Smooth muscle cell (in vitro differentiated cells): Measurements from ENCODE around the gene CACNB1. TPM values are rescaled to one million over a fixed set of nuclear protein-coding genes. Genes with fewer than 3 reads are reported as not detected.

Source experiments
- DNase-seq: peaks from one replicate; lab custom pipeline; 2025; ENCODE audit not compliant: unreplicated experiment; lab: John Stamatoyannopoulos, UW
- H2AFZ ChIP-seq: fragments of 200-600 bp; sonication (generic); 2 replicates; pipeline ENCODE4 v1.6.0; 2016; ENCODE audit warnings: antibody characterized with exemption, low read depth, mild to moderate bottlenecking
- H3F3A ChIP-seq: fragments of 200-600 bp; sonication (generic); 2 replicates; pipeline ENCODE4 v1.6.0; 2017; ENCODE audit warnings: antibody characterized with exemption, low read depth
- H3K27ac ChIP-seq: fragments of 200-600 bp; sonication (generic); 2 replicates; pipeline ENCODE4 v1.5.1; 2016; ENCODE audit warnings: low read depth, mild to moderate bottlenecking
- H3K27me3 ChIP-seq: fragments of 200-600 bp; sonication (generic); 2 replicates; pipeline ENCODE4 v1.6.1; 2016; ENCODE audit warnings: low read depth, mild to moderate bottlenecking
- H3K36me3 ChIP-seq: fragments of 200-600 bp; sonication (generic); 2 replicates; pipeline ENCODE4 v1.5.1; 2016; ENCODE audit warnings: low read depth
- H3K4me1 ChIP-seq: fragments of 200-600 bp; sonication (generic); 2 replicates; pipeline ENCODE4 v1.5.1; 2016; ENCODE audit warnings: low read depth
- H3K4me2 ChIP-seq: fragments of 200-600 bp; sonication (generic); 2 replicates; pipeline ENCODE4 v1.6.0; 2016; ENCODE audit warnings: mild to moderate bottlenecking
- H3K4me3 ChIP-seq: fragments of 200-600 bp; sonication (generic); 2 replicates; pipeline ENCODE4 v1.5.1; 2016; ENCODE audit warnings: mild to moderate bottlenecking
- H3K79me2 ChIP-seq: fragments of 200-600 bp; sonication (generic); 2 replicates; pipeline ENCODE4 v1.6.0; 2016; ENCODE audit warnings: low read depth, mild to moderate bottlenecking
- H3K9ac ChIP-seq: fragments of 200-600 bp; sonication (generic); 2 replicates; pipeline ENCODE4 v1.6.0; 2016; ENCODE audit warnings: low read depth
- H3K9me3 ChIP-seq: fragments of 200-600 bp; sonication (generic); replicated peaks from 2 replicates; pipeline ENCODE4 v1.5.1; 2016; ENCODE audit warnings: low read depth
- H4K20me1 ChIP-seq: fragments of 200-600 bp; sonication (generic); 2 replicates; pipeline ENCODE4 v1.6.0; 2016; ENCODE audit warnings: low read depth
- WGBS: methylation state at CpG from one replicate; pipeline ENCODE4 v1.1.7; 2016; ENCODE audit warnings: low lambda C conversion rate; 5-methylcytosine and 5-hydroxymethylcytosine counted together
- polyA plus RNA-seq: library from polyadenylated mRNA; unstranded; fragments of >200 nt; fragmentation: Nextera tagmentation; extraction: Ambion mirVana; gene quantifications from 2 replicates; pipeline ENCODE4 v1.2.1, GENCODE V29; 2016
- total RNA-seq: library from RNA; depleted of rRNA; stranded (reverse); fragments of >200 nt; gene quantifications from 2 replicates; pipeline ENCODE4 v1.2.3, GENCODE V29; 2014
- TF ChIP-seq, protein P1 (sequence below): fragments of 200-600 bp; sonication (generic); IDR thresholded peaks from 2 replicates; pipeline ENCODE4 v1.5.1; 2017; ENCODE audit warnings: borderline replicate concordance, mild to moderate bottlenecking, antibody characterized with exemption; ENCODE audit not compliant: insufficient read depth, poor library complexity, severe bottlenecking

The CACNB1 gene
- total and polyA plus RNA-seq, 2 experiments from 2014 or later: 7.1 to 9.2 TPM

DNA sequence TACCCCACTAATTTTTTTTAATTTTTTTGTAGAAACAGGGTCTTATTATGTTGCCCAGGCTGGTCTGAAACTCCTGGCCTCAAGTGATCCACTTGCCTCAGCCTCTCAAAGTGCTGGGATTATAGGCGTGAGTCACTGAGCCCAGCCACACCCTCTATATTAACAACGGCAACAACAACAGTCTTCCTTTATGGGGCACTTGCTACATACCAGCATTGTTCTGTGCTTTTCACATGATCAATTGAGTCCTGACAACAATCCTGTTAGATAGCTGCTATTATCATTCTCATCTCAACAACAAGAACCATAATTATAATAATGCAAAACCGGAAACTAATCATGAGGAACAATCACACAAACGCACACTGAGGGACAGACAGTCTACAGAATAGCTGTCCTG is 18.9 kb downstream of the CACNB1 start:
- Histone ChIP-seq H2AFZ (no peak overlapping the region), H3K9me3 (no peaks in the 10 kb centered on the region), H3K4me2 (no peak overlapping the region), H3K79me2 (no peaks in the 10 kb centered on the region), H4K20me1 (peaks cover 12% of the 10 kb centered on the region), H3K4me1 (no peaks in the 10 kb centered on the region), H3K4me3 (no peak overlapping the region), H3K27me3 (no peaks in the 10 kb centered on the region), H3K36me3 (peaks cover 4% of the 10 kb centered on the region), H3K9ac (no peak overlapping the region), H3F3A (no peaks in the 10 kb centered on the region), H3K27ac (peak overlapping the region; percentile 47)
- DNase-seq: no peak
- WGBS: 54% methylated on average over 4 of the region's 4 CpGs
- TF ChIP-seq, protein P1, sequence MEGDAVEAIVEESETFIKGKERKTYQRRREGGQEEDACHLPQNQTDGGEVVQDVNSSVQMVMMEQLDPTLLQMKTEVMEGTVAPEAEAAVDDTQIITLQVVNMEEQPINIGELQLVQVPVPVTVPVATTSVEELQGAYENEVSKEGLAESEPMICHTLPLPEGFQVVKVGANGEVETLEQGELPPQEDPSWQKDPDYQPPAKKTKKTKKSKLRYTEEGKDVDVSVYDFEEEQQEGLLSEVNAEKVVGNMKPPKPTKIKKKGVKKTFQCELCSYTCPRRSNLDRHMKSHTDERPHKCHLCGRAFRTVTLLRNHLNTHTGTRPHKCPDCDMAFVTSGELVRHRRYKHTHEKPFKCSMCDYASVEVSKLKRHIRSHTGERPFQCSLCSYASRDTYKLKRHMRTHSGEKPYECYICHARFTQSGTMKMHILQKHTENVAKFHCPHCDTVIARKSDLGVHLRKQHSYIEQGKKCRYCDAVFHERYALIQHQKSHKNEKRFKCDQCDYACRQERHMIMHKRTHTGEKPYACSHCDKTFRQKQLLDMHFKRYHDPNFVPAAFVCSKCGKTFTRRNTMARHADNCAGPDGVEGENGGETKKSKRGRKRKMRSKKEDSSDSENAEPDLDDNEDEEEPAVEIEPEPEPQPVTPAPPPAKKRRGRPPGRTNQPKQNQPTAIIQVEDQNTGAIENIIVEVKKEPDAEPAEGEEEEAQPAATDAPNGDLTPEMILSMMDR: no peak

DNA sequence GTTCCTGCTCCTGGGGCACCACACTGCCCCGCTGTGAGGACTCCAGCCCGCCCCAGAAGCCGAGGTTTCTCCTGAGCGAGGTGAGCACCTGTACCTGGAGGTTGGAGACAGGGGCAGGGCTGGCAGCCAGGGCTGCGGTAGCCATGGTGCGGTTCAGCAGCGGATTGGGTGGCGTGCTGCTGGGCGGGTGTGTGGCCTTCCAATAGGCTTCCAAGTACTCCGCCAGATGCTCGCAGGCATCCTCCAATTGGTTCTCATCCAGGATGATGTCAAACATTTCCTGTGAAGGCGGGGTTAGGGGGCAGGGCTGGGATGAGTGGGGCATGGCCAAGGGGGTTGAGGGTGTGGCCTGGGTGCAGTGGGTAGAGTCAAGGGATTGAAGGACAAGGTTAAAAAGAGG is 20.2 kb downstream of the CACNB1 start:
- Histone ChIP-seq H3K4me1 (no peaks in the 10 kb centered on the region), H3F3A (no peaks in the 10 kb centered on the region), H3K4me2 (no peak overlapping the region), H3K9ac (no peak overlapping the region), H3K9me3 (no peaks in the 10 kb centered on the region), H3K36me3 (no peaks in the 10 kb centered on the region), H3K27ac (no peak overlapping the region), H2AFZ (no peak overlapping the region), H4K20me1 (peaks cover 12% of the 10 kb centered on the region), H3K79me2 (no peaks in the 10 kb centered on the region), H3K27me3 (no peaks in the 10 kb centered on the region), H3K4me3 (no peak overlapping the region)
- 86% methylated on average over 12 of the region's 12 CpGs for WGBS
- no peak for DNase-seq
- TF ChIP-seq, protein P1: no peak

DNA sequence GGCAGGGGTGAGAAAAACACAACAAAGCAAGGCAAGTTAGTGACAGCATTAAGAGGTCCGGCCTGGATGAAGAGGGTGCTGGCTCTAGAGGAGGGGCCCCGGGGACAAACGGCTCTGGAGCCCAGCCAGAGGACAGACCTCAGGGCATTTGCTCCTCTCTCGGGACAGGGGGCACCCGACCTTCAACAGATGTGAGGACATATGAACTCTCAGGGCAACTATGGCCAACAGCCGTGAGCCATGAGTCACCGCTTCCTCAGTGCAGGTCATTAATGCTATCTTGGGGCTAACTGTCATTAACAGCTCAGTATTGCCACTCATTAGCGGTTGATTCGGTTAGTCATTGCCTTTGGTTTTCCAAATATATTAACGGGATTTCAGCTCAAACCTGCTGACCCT is 21.8 kb downstream of the CACNB1 start:
- Histone ChIP-seq H3K9ac (no peak overlapping the region), H3K4me2 (no peak overlapping the region), H3K9me3 (no peaks in the 10 kb centered on the region), H3F3A (no peaks in the 10 kb centered on the region), H4K20me1 (peaks cover 12% of the 10 kb centered on the region), H2AFZ (no peak overlapping the region), H3K79me2 (no peaks in the 10 kb centered on the region), H3K27me3 (no peaks in the 10 kb centered on the region), H3K36me3 (no peaks in the 10 kb centered on the region), H3K4me1 (no peaks in the 10 kb centered on the region), H3K4me3 (no peak overlapping the region), H3K27ac (no peak overlapping the region)
- WGBS: 74% methylated on average over 10 of the region's 10 CpGs
- no peak for DNase-seq
- TF ChIP-seq, protein P1: no peak

DNA sequence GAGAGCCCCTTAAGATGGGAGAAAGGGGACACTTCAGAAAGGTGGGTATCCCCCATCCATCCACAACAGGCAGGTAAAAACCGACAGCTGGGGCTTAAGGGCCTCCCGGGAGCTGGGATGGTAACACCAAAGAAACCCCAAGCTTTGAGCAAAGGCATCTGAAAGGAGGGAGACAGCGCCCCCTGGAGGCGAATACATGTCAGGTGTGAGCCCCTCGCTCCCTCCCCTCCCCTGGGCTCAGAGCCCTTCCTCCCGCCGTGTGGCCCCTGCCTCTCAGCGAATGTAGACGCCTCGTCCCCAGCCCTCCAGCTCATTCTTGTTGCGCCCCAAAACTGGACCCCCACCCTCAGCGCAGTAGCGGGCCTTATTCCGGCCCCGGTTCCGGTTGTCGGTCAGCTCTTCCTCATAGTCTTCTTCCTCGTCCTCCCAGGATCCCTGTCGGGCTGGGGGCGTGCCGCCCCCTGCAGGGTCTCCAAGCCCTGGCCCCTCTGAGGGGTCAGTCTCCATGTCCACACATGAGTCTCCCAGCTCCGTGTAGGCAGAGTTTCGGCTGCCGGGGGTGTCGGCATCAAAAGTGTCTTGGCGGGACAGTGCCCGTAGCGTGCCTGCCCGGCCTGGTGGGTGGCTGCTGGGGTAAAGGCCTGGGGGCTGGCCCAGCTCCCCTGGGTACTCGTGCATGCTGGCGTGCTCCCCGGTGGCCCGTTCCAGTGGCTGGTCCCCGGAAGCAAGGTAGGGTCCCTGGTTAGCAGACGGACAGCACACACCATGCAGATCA is 22.4 kb downstream of the CACNB1 start:
- TF ChIP-seq, protein P1: peak; percentile 77
- peaks cover 12% of the 10 kb centered on the region for H4K20me1 ChIP-seq
- no peak overlapping the region for H3K9ac ChIP-seq
- no peaks in the 10 kb centered on the region for H3K27me3 ChIP-seq
- H3K4me1 ChIP-seq: no peaks in the 10 kb centered on the region
- H3K9me3 ChIP-seq: no peaks in the 10 kb centered on the region
- no peak overlapping the region for H2AFZ ChIP-seq
- peak; percentile 14 for DNase-seq
- H3K27ac ChIP-seq: no peak overlapping the region
- H3K79me2 ChIP-seq: no peaks in the 10 kb centered on the region
- no peaks in the 10 kb centered on the region for H3K36me3 ChIP-seq
- H3K4me3 ChIP-seq: no peak overlapping the region
- H3F3A ChIP-seq: no peaks in the 10 kb centered on the region
- H3K4me2 ChIP-seq: no peak overlapping the region
- WGBS: 76% methylated on average over 27 of the region's 35 CpGs
